AG04450 (cell line): ENCODE data around the gene DYNC1H1. TPM values are rescaled to one million over a fixed set of nuclear protein-coding genes. Genes with fewer than 3 reads are reported as not detected.

Experiments used
- CTCF ChIA-PET: fragments of 300-600, 350-600 bp; formaldehyde crosslinking; extraction: SDS; loops from one replicate; lab custom pipeline; 2022; ENCODE audit warnings: antibody characterized with exemption, inconsistent platforms; lab: Charles Lee
- POLR2A ChIA-PET: fragments of 350-600 bp; formaldehyde crosslinking; extraction: SDS; loops from one replicate; lab custom pipeline; 2021; ENCODE audit warnings: antibody characterized with exemption, inconsistent platforms; lab: Yijun Ruan, JAX
- DNase-seq: peaks from one replicate; pipeline ENCODE4 v3.0.0-alpha.2; 2011; ENCODE audit warnings: low read depth, low spot score
- H3K27ac ChIP-seq: one replicate; pipeline ENCODE4 v1.5.1; 2012; ENCODE audit warnings: low read depth, low read length, control low read depth
- H3K27me3 ChIP-seq: one replicate; pipeline ENCODE4 v1.6.0; 2012; ENCODE audit warnings: low read length; ENCODE audit not compliant: control insufficient read depth, insufficient read depth
- H3K4me3 ChIP-seq: 2 replicates; pipeline ENCODE4 v1.5.1; 2011; ENCODE audit warnings: mild to moderate bottlenecking, low read depth, low read length, control low read depth
- H3K9me3 ChIP-seq: 2 replicates; pipeline ENCODE4 v1.5.1; 2012; ENCODE audit warnings: low read length; ENCODE audit not compliant: control insufficient read depth, insufficient read depth
- CTCF ChIP-seq: IDR thresholded peaks from 2 replicates; pipeline ENCODE4 v1.5.1; 2011; ENCODE audit warnings: low read depth, low read length, control low read depth, inconsistent platforms
- polyA plus RNA-seq: library from polyadenylated mRNA; depleted of rRNA; stranded (reverse); fragments of >200 nt; gene quantifications from 2 replicates; pipeline ENCODE4 v1.2.3, GENCODE V29; 2011

Gene DYNC1H1
- polyA plus RNA-seq, 1 experiment = 189 TPM

GRCh38 chr14:102020058-102020971 is 55.9 kb downstream of the DYNC1H1 start:
- POLR2A ChIA-PET = no interaction called here
- no peaks in the 10 kb centered on the region for H3K27me3 ChIP-seq
- no peak for TF ChIP-seq CTCF
- CTCF ChIA-PET = no interaction called here
- peak; percentile 67 for DNase-seq
- H3K9me3 ChIP-seq = no peaks in the 10 kb centered on the region
- peak overlapping the region; percentile 61 for H3K27ac ChIP-seq
- H3K4me3 ChIP-seq = no peak overlapping the region

GRCh38 chr14:102026934-102027333 is 62.6 kb downstream of the DYNC1H1 start:
- no peak for DNase-seq
- Histone ChIP-seq H3K27ac (no peak overlapping the region), H3K9me3 (no peaks in the 10 kb centered on the region), H3K27me3 (no peaks in the 10 kb centered on the region), H3K4me3 (no peak overlapping the region)
- CTCF ChIA-PET = no interaction called here
- POLR2A ChIA-PET = interaction anchor here (0.6 kb wide), 1 partner anchor 54 kb away, joined by 5 read pairs; no protein-coding TSS in a partner anchor
- no peak for TF ChIP-seq CTCF

- TF ChIP-seq CTCF = no peak
- H3K9me3 ChIP-seq = no peaks in the 10 kb centered on the region
- H3K4me3 ChIP-seq = no peak overlapping the region
- POLR2A ChIA-PET = interaction anchor here (0.6 kb wide), 1 partner anchor 289 kb away, joined by 4 read pairs; no protein-coding TSS in a partner anchor
- DNase-seq = no peak
- CTCF ChIA-PET = interaction anchor here (0.8 kb wide), 1 partner anchor 67 kb away, joined by 3 read pairs; no protein-coding TSS in a partner anchor
- H3K27ac ChIP-seq = peak overlapping the region; percentile 42
- no peaks in the 10 kb centered on the region for H3K27me3 ChIP-seq
Measured at GRCh38 chr14:102027951-102028350, 63.6 kb downstream of the DYNC1H1 start.

- H3K4me3 ChIP-seq = no peak overlapping the region
- peak; percentile 43 for DNase-seq
- H3K9me3 ChIP-seq = no peaks in the 10 kb centered on the region
- POLR2A ChIA-PET = interaction anchor here (0.5 to 0.6 kb wide), 2 partner anchors 50 to 288 kb away, joined by 3 to 4 read pairs; no protein-coding TSS in a partner anchor
- H3K27me3 ChIP-seq = no peaks in the 10 kb centered on the region
- H3K27ac ChIP-seq = peak overlapping the region; percentile 71
- CTCF ChIA-PET = interaction anchor here (0.6 to 2.2 kb wide), 5 partner anchors 49 to 264 kb away, joined by 3 to 10 read pairs (median 8); no protein-coding TSS in a partner anchor
- TF ChIP-seq CTCF = no peak
Measured at GRCh38 chr14:102028733-102029132, 64.4 kb downstream of the DYNC1H1 start.
